Measurements from ENCODE around the gene CEBPZOS. TPM values are rescaled to one million over a fixed set of nuclear protein-coding genes. Genes with fewer than 3 reads are reported as not detected.

The CEBPZOS gene
- total and polyA plus RNA-seq, 8 donors, result 2.9 to 52.5 (median 32.4) TPM

GRCh38 chr2:37231241-37232130, 35.2 kb downstream of the CEBPZOS start, which contains the start of the genes CEBPZ and NDUFAF7:
TSS of gene CEBPZ (minus strand) at chr2:37231596. CDS start at chr2:37231567, 29 bp downstream.
TSS of gene NDUFAF7 (plus strand) at chr2:37231658. CDS start at chr2:37231706, 48 bp downstream.
- peaks cover 23 to 62% (median 43%) of the 10 kb centered on the region in 4 donors for H3K4me1 ChIP-seq
- peak in 2 of 4 donors; percentile 23 to 41 for TF ChIP-seq POLR2A (IDR thresholded peaks at IDR 0.05)
- TF ChIP-seq POLR2AphosphoS5 (IDR thresholded peaks at IDR 0.05), result peak; percentile 79 to 94 (median 93)
- TF ChIP-seq CTCF (IDR thresholded peaks at IDR 0.05), result no peak
- TF ChIP-seq EP300 (IDR thresholded peaks at IDR 0.05), result no peak
- no peaks in the 10 kb centered on the region for H3K27me3 ChIP-seq
- H3K9me3 ChIP-seq, result no peaks in the 10 kb centered on the region
- H3K4me3 ChIP-seq, result peak within 1 kb of the TSS; percentile 76 to 85 (median 81)
- peaks cover 10 to 30% (median 25%) of the 10 kb centered on the region in 4 donors for H3K36me3 ChIP-seq
- DNase-seq, result peak; percentile 91 to 98
- intact Hi-C loops (cut with DNase I; ENCODE audit: low total_unique reads), result no loop called here
- 0 to 1% (median 0%) methylated on average over 40 to 73 of the region's 73 CpGs for whole genome bisulfite sequencing, 5 donors
- H3K27ac ChIP-seq, result peak within 1 kb of the TSS; percentile 95 to 97 (median 97)

DNA sequence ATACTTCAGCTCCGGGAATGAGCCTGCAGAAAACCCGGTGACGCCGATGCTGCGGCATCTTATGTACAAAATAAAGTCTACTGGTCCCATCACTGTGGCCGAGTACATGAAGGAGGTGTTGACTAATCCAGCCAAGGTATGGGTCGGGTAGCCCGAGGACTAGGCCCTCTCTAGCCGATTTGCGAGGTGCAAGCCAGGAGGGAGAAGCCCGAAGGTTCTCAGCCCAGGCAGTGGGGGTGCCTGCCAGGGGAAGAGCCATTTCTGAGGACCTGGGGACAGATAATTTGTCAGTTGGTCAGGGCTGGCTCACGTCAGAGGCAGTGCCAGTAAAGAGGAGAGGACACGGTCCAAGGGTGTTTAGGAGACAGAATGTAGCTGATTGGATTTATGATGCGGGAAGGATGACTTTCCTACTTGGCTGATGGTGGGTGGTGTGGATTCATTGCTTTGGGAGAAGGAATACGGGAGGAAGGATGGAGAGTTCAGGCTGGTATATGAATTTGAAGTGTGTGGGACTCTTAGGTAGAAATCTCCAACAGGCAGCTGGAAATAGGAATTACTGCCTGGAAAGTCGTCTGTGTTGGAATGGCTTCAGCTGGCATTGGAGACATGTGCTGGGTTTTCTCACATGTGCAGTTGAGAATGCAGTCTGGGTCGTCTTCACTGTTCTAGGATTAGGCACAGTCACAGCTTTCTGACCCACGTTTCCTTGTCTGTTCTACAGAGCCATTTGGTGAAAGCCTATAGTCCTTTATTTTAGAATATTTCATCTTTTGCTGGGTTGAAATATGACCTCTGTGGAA, 36.0 kb downstream of the CEBPZOS start:
- TF ChIP-seq EP300 (IDR thresholded peaks at IDR 0.05) (no peak), CTCF (IDR thresholded peaks at IDR 0.05) (no peak), POLR2AphosphoS5 (IDR thresholded peaks at IDR 0.05) (no peak), POLR2A (IDR thresholded peaks at IDR 0.05) (no peak)
- Histone ChIP-seq H3K36me3 (peaks cover 10 to 30% (median 23%) of the 10 kb centered on the region in 4 donors), H3K4me3 (peak overlapping the region; percentile 76 to 85 (median 81)), H3K4me1 (peaks cover 23 to 55% (median 39%) of the 10 kb centered on the region in 4 donors), H3K27me3 (no peaks in the 10 kb centered on the region), H3K9me3 (no peaks in the 10 kb centered on the region), H3K27ac (peak overlapping the region in 4 of 5 donors; percentile 95 to 97 (median 97))
- WGBS, 5 donors, result 12 to 17% (median 13%) methylated on average over 18 of the region's 18 CpGs
- intact Hi-C loops (cut with DNase I; ENCODE audit: low total_unique reads), result no loop called here
- DNase-seq, result peak in 1 of 2 donors; percentile 24

GRCh38 chr2:37243435-37243834, 47.1 kb downstream of the CEBPZOS start:
- no peak for TF ChIP-seq POLR2AphosphoS5 (IDR thresholded peaks at IDR 0.05)
- no peak for TF ChIP-seq CTCF (IDR thresholded peaks at IDR 0.05)
- TF ChIP-seq EP300 (IDR thresholded peaks at IDR 0.05), result no peak
- no peak for TF ChIP-seq POLR2A (IDR thresholded peaks at IDR 0.05)
- H3K27ac ChIP-seq, result no peak overlapping the region
- no peaks in the 10 kb centered on the region for H3K4me1 ChIP-seq
- WGBS, 5 donors, result 90 to 96% (median 92%) methylated on average over 4 of the region's 4 CpGs
- no peaks in the 10 kb centered on the region for H3K9me3 ChIP-seq
- H3K36me3 ChIP-seq, result peaks cover 22 to 94% (median 93%) of the 10 kb centered on the region in 4 donors
- H3K4me3 ChIP-seq, result no peak overlapping the region
- no peak for DNase-seq
- intact Hi-C loops (cut with DNase I; ENCODE audit: low total_unique reads), result no loop called here
- no peaks in the 10 kb centered on the region for H3K27me3 ChIP-seq

GRCh38 chr2:37244017-37244416, 47.7 kb downstream of the CEBPZOS start:
- intact Hi-C loops (cut with DNase I; ENCODE audit: low total_unique reads), result no loop called here
- Histone ChIP-seq H3K4me3 (no peak overlapping the region), H3K27me3 (no peaks in the 10 kb centered on the region), H3K36me3 (peaks cover 26 to 96% (median 94%) of the 10 kb centered on the region in 4 donors), H3K4me1 (no peaks in the 10 kb centered on the region), H3K27ac (no peak overlapping the region), H3K9me3 (no peaks in the 10 kb centered on the region)
- TF ChIP-seq CTCF (IDR thresholded peaks at IDR 0.05) (no peak), EP300 (IDR thresholded peaks at IDR 0.05) (no peak), POLR2A (IDR thresholded peaks at IDR 0.05) (no peak), POLR2AphosphoS5 (IDR thresholded peaks at IDR 0.05) (no peak)
- 28 to 50% (median 34%) methylated on average over 4 of the region's 4 CpGs for WGBS, 5 donors
- no peak for DNase-seq

All from stomach (tissue), 9 donors.